ENCODE results near the gene STUB1. TPM values are rescaled to one million over a fixed set of nuclear protein-coding genes. Genes with fewer than 3 reads are reported as not detected.

STUB1 gene
- total and polyA plus RNA-seq, 12 donors, result 92.7 to 165 (median 116) TPM

DNA sequence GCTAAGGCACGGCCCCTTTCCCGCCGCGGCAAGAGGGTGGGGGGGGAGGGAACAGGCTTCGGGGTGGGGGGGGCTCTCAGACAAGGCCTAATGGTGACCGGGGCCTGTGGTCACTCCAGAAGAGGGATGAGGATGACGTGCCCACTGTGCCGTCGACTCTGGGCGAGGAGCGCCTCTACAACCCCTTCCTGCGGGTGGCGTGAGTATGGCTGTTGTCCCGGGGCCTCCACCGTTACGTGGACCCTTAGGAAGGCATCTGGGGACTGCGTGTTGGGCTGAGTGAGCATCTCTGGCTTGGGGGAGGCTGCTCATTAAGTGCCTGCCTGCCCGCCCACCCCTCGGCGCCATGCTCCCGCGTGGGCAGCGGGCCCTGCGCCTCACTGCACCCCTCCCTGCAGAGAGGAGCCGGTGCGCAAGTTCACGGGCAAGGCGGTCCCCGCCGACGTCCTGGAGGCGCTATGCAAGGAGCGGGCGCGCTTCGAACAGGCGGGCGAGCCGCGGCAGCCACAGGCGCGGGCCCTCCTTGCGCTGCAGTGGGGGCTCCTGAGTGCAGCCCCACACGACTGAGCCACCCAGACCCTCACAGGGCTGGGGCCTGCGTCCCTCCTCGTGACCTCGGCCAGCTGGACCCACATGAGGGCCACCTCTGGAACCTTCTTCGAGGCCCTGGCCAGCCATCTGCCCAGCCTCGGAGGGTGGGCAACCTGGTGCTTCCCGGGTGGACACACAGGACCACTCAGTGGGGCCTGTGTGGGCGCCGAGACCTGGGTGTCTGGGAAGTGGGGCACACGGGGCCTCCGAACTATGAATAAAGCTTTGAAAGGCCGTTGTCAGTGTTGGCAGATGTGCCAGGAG, 48.9 kb downstream of the STUB1 start:
- intact Hi-C loops (cut with DNase I), result no loop called here
- DNase-seq (no peak), ATAC-seq (peak in 1 of 8 donors; percentile 3)
- Histone ChIP-seq H3K27ac (no peak overlapping the region), H3K36me3 (peaks cover 0 to 43% (median 10%) of the 10 kb centered on the region in 9 donors), H3K27me3 (peaks cover 0 to 32% (median 23%) of the 10 kb centered on the region in 7 donors), H3K9me3 (no peaks in the 10 kb centered on the region), H3K4me3 (peak overlapping the region in 3 of 10 donors; percentile 56 to 70 (median 61)), H3K4me1 (peaks cover 12 to 29% (median 24%) of the 10 kb centered on the region in 9 donors)
- WGBS, 2 donors, result 64 to 67% methylated on average over 53 to 55 of the region's 55 CpGs
- TF ChIP-seq CTCF (IDR thresholded peaks at IDR 0.05), result no peak

GRCh38 chr16:729768-730665, 49.8 kb downstream of the STUB1 start:
- ATAC-seq, result no peak

GRCh38 chr16:730666-731509, 50.7 kb downstream of the STUB1 start:
- 89 to 90% methylated on average over 22 of the region's 22 CpGs for WGBS, 2 donors
- ATAC-seq (no peak), DNase-seq (no peak)
- TF ChIP-seq CTCF (IDR thresholded peaks at IDR 0.05), result no peak
- H3K27ac ChIP-seq, result no peak overlapping the region
- H3K36me3 ChIP-seq, result peaks cover 0 to 61% (median 16%) of the 10 kb centered on the region in 9 donors
- H3K9me3 ChIP-seq, result no peaks in the 10 kb centered on the region
- no peak overlapping the region for H3K4me3 ChIP-seq
- intact Hi-C loops (cut with DNase I), result no loop called here
- H3K27me3 ChIP-seq, result peaks cover 0 to 25% (median 20%) of the 10 kb centered on the region in 7 donors
- H3K4me1 ChIP-seq, result peaks cover 12 to 29% (median 24%) of the 10 kb centered on the region in 9 donors

More at GRCh38 chr16:729768-730665, 49.8 kb downstream of the STUB1 start:
- no peaks in the 10 kb centered on the region for H3K9me3 ChIP-seq
- no peak for TF ChIP-seq CTCF (IDR thresholded peaks at IDR 0.05)
- peaks cover 0 to 32% (median 23%) of the 10 kb centered on the region in 7 donors for H3K27me3 ChIP-seq
- WGBS, 2 donors, result 89 to 91% methylated on average over 37 of the region's 37 CpGs
- DNase-seq, result no peak
- peaks cover 0 to 52% (median 10%) of the 10 kb centered on the region in 9 donors for H3K36me3 ChIP-seq
- H3K27ac ChIP-seq, result no peak overlapping the region
- intact Hi-C loops (cut with DNase I), result no loop called here
- H3K4me1 ChIP-seq, result peaks cover 12 to 29% (median 24%) of the 10 kb centered on the region in 9 donors
- no peak overlapping the region for H3K4me3 ChIP-seq
